ENCODE data around the gene PEX3. TPM values are rescaled to one million over a fixed set of nuclear protein-coding genes. Genes with fewer than 3 reads are reported as not detected.

PEX3 gene
- total RNA-seq, 1 donor from 2014 or later, result 16.3 TPM

- TF ChIP-seq CTCF (IDR thresholded peaks at IDR 0.05; ENCODE audit: unreplicated experiment), result no peak
- peaks cover 13% of the 10 kb centered on the region for H3K36me3 Mint-ChIP-seq (ENCODE audit: low read depth, unreplicated experiment)
- H3K4me1 Mint-ChIP-seq (ENCODE audit: unreplicated experiment), result no peaks in the 10 kb centered on the region
- no peak overlapping the region for H3K27ac Mint-ChIP-seq (ENCODE audit: unreplicated experiment)
- H3K4me3 Mint-ChIP-seq (ENCODE audit: unreplicated experiment), result no peak overlapping the region
- H3K27me3 Mint-ChIP-seq (ENCODE audit: unreplicated experiment), result no peaks in the 10 kb centered on the region
- no peak for DNase-seq (ENCODE audit: low spot score)
- no peaks in the 10 kb centered on the region for H3K9me3 Mint-ChIP-seq (ENCODE audit: unreplicated experiment)
Observed at GRCh38 chr6:143478479-143479062, 28.0 kb downstream of the PEX3 start.

- no peak overlapping the region for H3K27ac Mint-ChIP-seq (ENCODE audit: unreplicated experiment)
- no peak for DNase-seq (ENCODE audit: low spot score)
- no peaks in the 10 kb centered on the region for H3K4me1 Mint-ChIP-seq (ENCODE audit: unreplicated experiment)
- H3K4me3 Mint-ChIP-seq (ENCODE audit: unreplicated experiment), result no peak overlapping the region
- no peaks in the 10 kb centered on the region for H3K36me3 Mint-ChIP-seq (ENCODE audit: low read depth, unreplicated experiment)
- TF ChIP-seq CTCF (IDR thresholded peaks at IDR 0.05; ENCODE audit: unreplicated experiment), result no peak
- no peaks in the 10 kb centered on the region for H3K9me3 Mint-ChIP-seq (ENCODE audit: unreplicated experiment)
- no peaks in the 10 kb centered on the region for H3K27me3 Mint-ChIP-seq (ENCODE audit: unreplicated experiment)
Observed at GRCh38 chr6:143482593-143482992, 32.0 kb downstream of the PEX3 start.

- H3K4me1 Mint-ChIP-seq (ENCODE audit: unreplicated experiment), result no peaks in the 10 kb centered on the region
- TF ChIP-seq CTCF (IDR thresholded peaks at IDR 0.05; ENCODE audit: unreplicated experiment), result no peak
- no peaks in the 10 kb centered on the region for H3K9me3 Mint-ChIP-seq (ENCODE audit: unreplicated experiment)
- H3K27me3 Mint-ChIP-seq (ENCODE audit: unreplicated experiment), result no peaks in the 10 kb centered on the region
- H3K4me3 Mint-ChIP-seq (ENCODE audit: unreplicated experiment), result no peak overlapping the region
- no peak for DNase-seq (ENCODE audit: low spot score)
- no peaks in the 10 kb centered on the region for H3K36me3 Mint-ChIP-seq (ENCODE audit: low read depth, unreplicated experiment)
- H3K27ac Mint-ChIP-seq (ENCODE audit: unreplicated experiment), result no peak overlapping the region
Observed at GRCh38 chr6:143485967-143486366, 35.4 kb downstream of the PEX3 start.

GRCh38 chr6:143486752-143487151, 36.1 kb downstream of the PEX3 start:
- H3K27me3 Mint-ChIP-seq (ENCODE audit: unreplicated experiment), result no peaks in the 10 kb centered on the region
- no peak overlapping the region for H3K27ac Mint-ChIP-seq (ENCODE audit: unreplicated experiment)
- H3K9me3 Mint-ChIP-seq (ENCODE audit: unreplicated experiment), result no peaks in the 10 kb centered on the region
- H3K4me3 Mint-ChIP-seq (ENCODE audit: unreplicated experiment), result no peak overlapping the region
- H3K4me1 Mint-ChIP-seq (ENCODE audit: unreplicated experiment), result no peaks in the 10 kb centered on the region
- DNase-seq (ENCODE audit: low spot score), result no peak
- TF ChIP-seq CTCF (IDR thresholded peaks at IDR 0.05; ENCODE audit: unreplicated experiment), result no peak
- no peaks in the 10 kb centered on the region for H3K36me3 Mint-ChIP-seq (ENCODE audit: low read depth, unreplicated experiment)

- no peaks in the 10 kb centered on the region for H3K9me3 Mint-ChIP-seq (ENCODE audit: unreplicated experiment)
- no peak overlapping the region for H3K27ac Mint-ChIP-seq (ENCODE audit: unreplicated experiment)
- H3K36me3 Mint-ChIP-seq (ENCODE audit: low read depth, unreplicated experiment), result peaks cover 4% of the 10 kb centered on the region
- DNase-seq (ENCODE audit: low spot score), result no peak
- no peak for TF ChIP-seq CTCF (IDR thresholded peaks at IDR 0.05; ENCODE audit: unreplicated experiment)
- no peak overlapping the region for H3K4me3 Mint-ChIP-seq (ENCODE audit: unreplicated experiment)
- H3K27me3 Mint-ChIP-seq (ENCODE audit: unreplicated experiment), result no peaks in the 10 kb centered on the region
- no peaks in the 10 kb centered on the region for H3K4me1 Mint-ChIP-seq (ENCODE audit: unreplicated experiment)
Observed at GRCh38 chr6:143490244-143490643, 39.6 kb downstream of the PEX3 start.
